K562 (cell line): Measurements from ENCODE around the gene C22orf42. TPM values are rescaled to one million over a fixed set of nuclear protein-coding genes. Genes with fewer than 3 reads are reported as not detected.

Source experiments
- ATAC-seq: fragments of 200-7000 bp; cut with Tn5 transposase; 3 replicates; pipeline ENCODE4 v1.9.1; 2020; ENCODE audit warnings: moderate library complexity
- BruUV-seq: library from RNA; stranded (reverse); fragments of 400-500 nt; replicated peaks from 2 replicates; lab custom pipeline; 2021; lab: Mats Ljungman, UMichigan
- CTCF ChIA-PET: fragments of 300-600 bp; formaldehyde crosslinking; extraction: SDS; loops from one replicate; lab custom pipeline; 2021; ENCODE audit warnings: low intra/inter-chr PET ratio; lab: Yijun Ruan, JAX
- POLR2A ChIA-PET: fragments of 300-600, 350-650 bp; sonication (Branson Sonifier 250); formaldehyde crosslinking; extraction: SDS; loops from one replicate; lab custom pipeline; 2021; ENCODE audit warnings: antibody characterized with exemption, inconsistent platforms; lab: Yijun Ruan, JAX
- DNase-seq, 4 experiments: peaks; one replicate each; pipeline versions ENCODE4 v3.0.0 to v3.0.0-alpha.2; 2011 to 2018; ENCODE audit warnings: low spot score in 3 of 4, mixed read lengths in 3 of 4; ENCODE audit errors: extremely low read depth in 1 of 4
- FAIRE-seq: peaks from 2 replicates; lab custom pipeline; 2011; peaks lifted over from hg19 to GRCh38; lab: Jason Lieb, UNC
- H2AFZ ChIP-seq: 2 replicates; pipeline ENCODE4 v1.6.0; 2011; ENCODE audit warnings: low read depth, low read length, control low read depth, inconsistent platforms
- H3K27ac ChIP-seq: fragments of 200-600 bp; 3 replicates; pipeline ENCODE4 v1.8.0; 2011; ENCODE audit warnings: low read depth, mild to moderate bottlenecking, control low read depth, inconsistent platforms, low read length, moderate library complexity, mixed read lengths; ENCODE audit errors: extremely low read depth
- H3K27me3 ChIP-seq, 2 experiments: fragments of 300-600 bp in 1 of 2; 2 replicates in 1 of 2; 3 replicates in 1 of 2; pipeline versions ENCODE4 v1.6.0 to v1.8.0; 2011; ENCODE audit warnings: inconsistent platforms in 2 of 2, low read length in 2 of 2, mild to moderate bottlenecking in 1 of 2, mixed read lengths in 1 of 2, moderate library complexity in 1 of 2; ENCODE audit not compliant: control insufficient read depth in 2 of 2, insufficient read depth in 2 of 2
- H3K36me3 ChIP-seq: fragments of 300-600 bp; 3 replicates; pipeline ENCODE4 v1.8.0; 2011; ENCODE audit warnings: mild to moderate bottlenecking, low read length, inconsistent platforms; ENCODE audit not compliant: control insufficient read depth, insufficient read depth
- H3K4me1 ChIP-seq, 2 experiments: fragments of 200-600 bp in 1 of 2; replicated peaks in 1 of 2; 2 replicates in 1 of 2; 3 replicates in 1 of 2; pipeline versions ENCODE4 v1.5.1 to v1.8.0; 2011; ENCODE audit warnings: inconsistent platforms in 2 of 2, low read length in 2 of 2, mild to moderate bottlenecking in 1 of 2, mixed read lengths in 1 of 2, moderate library complexity in 1 of 2; ENCODE audit not compliant: control insufficient read depth in 2 of 2, insufficient read depth in 2 of 2
- H3K4me2 ChIP-seq: 2 replicates; pipeline ENCODE4 v1.6.1; 2011; ENCODE audit warnings: low read length, control low read depth, inconsistent platforms, mixed read lengths; ENCODE audit not compliant: insufficient read depth
- H3K4me3 ChIP-seq: fragments of 200-600 bp; sonication (generic), shearing (Covaris generic); 2 replicates; pipeline ENCODE4 v1.5.1; 2016; ENCODE audit warnings: control low read depth, inconsistent platforms
- H3K79me2 ChIP-seq: fragments of 200-600 bp; 3 replicates; pipeline ENCODE4 v1.8.0; 2011; ENCODE audit warnings: low read length, inconsistent platforms; ENCODE audit not compliant: control insufficient read depth, insufficient read depth
- H3K9ac ChIP-seq, 2 experiments: 2 replicates each; pipeline versions ENCODE4 v1.6.0 to v1.6.1; 2011; ENCODE audit warnings: low read depth in 2 of 2, low read length in 2 of 2, control low read depth in 1 of 2, inconsistent platforms in 1 of 2, mild to moderate bottlenecking in 1 of 2, mixed read lengths in 1 of 2; ENCODE audit not compliant: insufficient read depth in 1 of 2
- H3K9me1 ChIP-seq: one replicate; pipeline ENCODE4 v1.6.0; 2011; ENCODE audit warnings: inconsistent platforms, mild to moderate bottlenecking, low read length, moderate library complexity; ENCODE audit not compliant: control insufficient read depth, insufficient read depth
- H3K9me3 ChIP-seq: replicated peaks from 2 replicates; pipeline ENCODE4 v1.5.1; 2011; ENCODE audit warnings: low read depth, low read length, inconsistent platforms; ENCODE audit not compliant: control insufficient read depth, insufficient read depth
- H4K20me1 ChIP-seq: replicated peaks from 2 replicates; pipeline ENCODE4 v1.6.1; 2011; ENCODE audit warnings: low read length, inconsistent platforms, mixed read lengths; ENCODE audit not compliant: control insufficient read depth, insufficient read depth
- ATF4 ChIP-seq: fragments of 450-650 bp; formaldehyde crosslinking; IDR thresholded peaks from 2 replicates; pipeline ENCODE4 v1.4.0; 2022; ENCODE audit warnings: mild to moderate bottlenecking, moderate library complexity
- CLOCK ChIP-seq: fragments of 250-450 bp; sonication (Bioruptor Pico); IDR thresholded peaks from 2 replicates; pipeline ENCODE4 v1.4.0; 2020; ENCODE audit warnings: mild to moderate bottlenecking, moderate library complexity, borderline replicate concordance
- DNMT1 ChIP-seq: fragments of 450-650 bp; IDR thresholded peaks from 2 replicates; pipeline ENCODE4 v1.6.1; 2016; ENCODE audit warnings: antibody characterized with exemption, mild to moderate bottlenecking
- FOXO4 ChIP-seq: fragments of 450-650 bp; formaldehyde crosslinking; IDR thresholded peaks from 2 replicates; pipeline ENCODE4 v1.4.0; 2020; ENCODE audit warnings: mild to moderate bottlenecking, moderate library complexity
- LEF1 ChIP-seq: fragments of 450-650 bp; IDR thresholded peaks from 2 replicates; pipeline ENCODE4 v1.6.1; 2016; ENCODE audit warnings: mild to moderate bottlenecking
- TEAD4 ChIP-seq, 2 experiments: sonication (generic) in 1 of 2; formaldehyde crosslinking in 1 of 2; IDR thresholded peaks; 2 replicates each; pipeline versions ENCODE4 v1.6.1 to v1.8.0; 2012 to 2022; ENCODE audit warnings: borderline replicate concordance in 1 of 2, inconsistent platforms in 1 of 2, low read length in 1 of 2, mild to moderate bottlenecking in 1 of 2, missing genetic modification reagents in 1 of 2
- TFAP4 ChIP-seq: sonication (generic); formaldehyde crosslinking; IDR thresholded peaks from 2 replicates; pipeline ENCODE4 v1.8.0; 2022; ENCODE audit warnings: missing genetic modification reagents, mild to moderate bottlenecking, moderate library complexity, borderline replicate concordance
- ZBED1 ChIP-seq: IDR thresholded peaks from 2 replicates; pipeline ENCODE4 v1.6.1; 2014
- ZNF785 ChIP-seq: fragments of 250-450 bp; sonication (Bioruptor Pico); IDR thresholded peaks from 2 replicates; pipeline ENCODE4 v1.4.0; 2020; ENCODE audit warnings: mild to moderate bottlenecking
- WGBS: fragments of 100-300 bp; shearing (Covaris generic); methylation state at CpG from one replicate; pipeline ENCODE4 v1.1.6; 2016; ENCODE audit warnings: low coverage, mixed read lengths; ENCODE audit not compliant: insufficient coverage; ENCODE audit errors: missing lambda C conversion rate; 5-methylcytosine and 5-hydroxymethylcytosine counted together
- in situ Hi-C: fragments of 300-500 bp; cut with MboI; formaldehyde crosslinking; loops from 4 replicates; pipeline ENCODE4 v1.15.0; 2018; ENCODE audit warnings: inconsistent platforms, mixed read lengths
- intact Hi-C: fragments of 100-400 bp; cut with micrococcal nuclease; formaldehyde crosslinking; loops from 2 replicates; pipeline ENCODE4 v1.14.2; 2022
- polyA plus RNA-seq, 8 experiments: library from polyadenylated mRNA; depleted of rRNA in 4 of 8; stranded (reverse) in 5 of 8; unstranded in 3 of 8; fragments of >200 nt; fragmentation: Nextera tagmentation in 2 of 8; fragmentation: Illumina TruSeq in 1 of 8; extraction: Ambion mirVana in 2 of 8; extraction: Trizol in 1 of 8; gene quantifications; 2 replicates each; pipeline versions ENCODE4 v1.2.1 to v1.2.3, GENCODE V29; 2011 to 2014; ENCODE audit warnings: inconsistent platforms in 1 of 8, missing spikeins in 1 of 8
- total RNA-seq, 7 experiments: library from RNA; depleted of rRNA in 6 of 7; stranded (reverse); fragments of >200 nt in 6 of 7; fragmentation: Illumina TruSeq in 2 of 7; extraction: Trizol in 2 of 7; gene quantifications; 2 replicates each; pipeline versions ENCODE4 v1.2.1 to v1.2.3, GENCODE V29; 2011 to 2021; ENCODE audit warnings: low replicate concordance in 1 of 7
- TF ChIP-seq, protein P1 (sequence below): fragments of 450-650 bp; IDR thresholded peaks from 2 replicates; pipeline ENCODE4 v1.6.1; 2016; ENCODE audit warnings: mild to moderate bottlenecking

Gene C22orf42
- total and polyA plus RNA-seq, 9 of the 15 experiments (the other 6 are each of a cell fraction or from before 2014, with no cell fraction given), result not detected

- Histone ChIP-seq H3K27ac (no peak overlapping the region), H3K4me2 (no peak overlapping the region), H3K9me3 (no peaks in the 10 kb centered on the region), H3K9ac (no peak overlapping the region), H3K4me1 (no peaks in the 10 kb centered on the region), H3K27me3 (peaks cover 7 to 30% of the 10 kb centered on the region in 2 experiments; a peak in 4 of 5 replicates), H2AFZ (no peak overlapping the region), H3K79me2 (no peaks in the 10 kb centered on the region), H3K9me1 (no peaks in the 10 kb centered on the region), H4K20me1 (no peaks in the 10 kb centered on the region), H3K4me3 (no peak overlapping the region), H3K36me3 (no peaks in the 10 kb centered on the region)
- intact Hi-C loops (no loop called here), in situ Hi-C loops (no loop called here)
- DNase-seq (no peak), FAIRE-seq (no peak), ATAC-seq (no peak)
- TF ChIP-seq ZNF785 (no peak), ZBED1 (no peak), TFAP4 (CRISPR knock-in tag) (no peak), LEF1 (no peak), DNMT1 (no peak), FOXO4 (CRISPR knock-in tag) (no peak), CLOCK (CRISPR knock-in tag) (no peak), TEAD4 (IDR thresholded peaks at IDR 0.05; ENCODE audit: low read length) (no peak), TEAD4 (CRISPR knock-in tag; IDR thresholded peaks at IDR 0.05; ENCODE audit: borderline replicate concordance) (no peak), ATF4 (CRISPR knock-in tag) (no peak)
- TF ChIP-seq, protein P1, sequence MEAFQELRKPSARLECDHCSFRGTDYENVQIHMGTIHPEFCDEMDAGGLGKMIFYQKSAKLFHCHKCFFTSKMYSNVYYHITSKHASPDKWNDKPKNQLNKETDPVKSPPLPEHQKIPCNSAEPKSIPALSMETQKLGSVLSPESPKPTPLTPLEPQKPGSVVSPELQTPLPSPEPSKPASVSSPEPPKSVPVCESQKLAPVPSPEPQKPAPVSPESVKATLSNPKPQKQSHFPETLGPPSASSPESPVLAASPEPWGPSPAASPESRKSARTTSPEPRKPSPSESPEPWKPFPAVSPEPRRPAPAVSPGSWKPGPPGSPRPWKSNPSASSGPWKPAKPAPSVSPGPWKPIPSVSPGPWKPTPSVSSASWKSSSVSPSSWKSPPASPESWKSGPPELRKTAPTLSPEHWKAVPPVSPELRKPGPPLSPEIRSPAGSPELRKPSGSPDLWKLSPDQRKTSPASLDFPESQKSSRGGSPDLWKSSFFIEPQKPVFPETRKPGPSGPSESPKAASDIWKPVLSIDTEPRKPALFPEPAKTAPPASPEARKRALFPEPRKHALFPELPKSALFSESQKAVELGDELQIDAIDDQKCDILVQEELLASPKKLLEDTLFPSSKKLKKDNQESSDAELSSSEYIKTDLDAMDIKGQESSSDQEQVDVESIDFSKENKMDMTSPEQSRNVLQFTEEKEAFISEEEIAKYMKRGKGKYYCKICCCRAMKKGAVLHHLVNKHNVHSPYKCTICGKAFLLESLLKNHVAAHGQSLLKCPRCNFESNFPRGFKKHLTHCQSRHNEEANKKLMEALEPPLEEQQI, result no peak
- BruUV-seq, result no TSS peak
- under 1% methylated on average over 11 of the region's 11 CpGs for WGBS
- CTCF ChIA-PET, result no interaction called here
- POLR2A ChIA-PET, result no interaction called here
Measured at GRCh38 chr22:32175115-32175514, 16.0 kb upstream of the C22orf42 start.
